Loucy (cell line): ENCODE results near the gene ACOXL.

Experiments
- CTCF ChIP-seq: fragments of 200-600 bp; sonication (generic); conservative IDR thresholded peaks from 2 replicates; pipeline ENCODE4 v1.5.1; 2014; ENCODE audit warnings: mild to moderate bottlenecking, antibody characterized with exemption, low read length
- EZH2phosphoT487 ChIP-seq: fragments of 200-600 bp; IDR thresholded peaks from 2 replicates; pipeline ENCODE4 v1.6.1; 2018; ENCODE audit warnings: antibody characterized with exemption, mild to moderate bottlenecking, moderate library complexity, borderline replicate concordance

DNA sequence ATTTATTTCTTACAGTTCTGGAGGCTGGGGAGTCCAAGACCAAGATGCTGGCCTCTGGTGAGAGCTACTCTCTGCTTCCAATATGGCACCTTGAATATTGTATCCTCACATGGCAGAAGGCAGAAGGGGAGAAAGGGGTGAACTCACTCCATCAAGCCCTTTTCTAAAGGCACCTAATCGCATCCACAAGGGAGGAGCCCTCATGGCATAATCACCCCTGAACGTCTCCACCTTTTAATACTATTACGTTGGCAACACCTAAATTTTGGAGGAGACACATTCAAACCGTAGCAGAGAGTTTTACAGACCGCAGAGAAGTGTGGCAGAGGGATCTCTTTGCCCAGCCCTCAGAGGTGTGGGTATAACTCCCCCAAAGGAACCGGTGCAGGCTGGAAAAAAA lies 245.8 kb downstream of the ACOXL start:
- TF ChIP-seq CTCF (no peak), EZH2phosphoT487 (no peak)
